ENCODE results near the gene EIF2B5.
"Not testable (repeated sequence)": the region's sequence is repeated elsewhere in the genome, so short reads cannot be mapped to it uniquely, and the experiment has no call there.

The EIF2B5 gene

GRCh38 chr3:184145751-184146270, 10.7 kb downstream of the EIF2B5 start:
- no peak for DNase-seq (ENCODE audit: low spot score)

- DNase-seq (ENCODE audit: low spot score) = no peak
Measured at GRCh38 chr3:184148076-184148475, 12.9 kb downstream of the EIF2B5 start.

GRCh38 chr3:184149123-184149522, 14.0 kb downstream of the EIF2B5 start:
- no peak for DNase-seq (ENCODE audit: low spot score)

DNA sequence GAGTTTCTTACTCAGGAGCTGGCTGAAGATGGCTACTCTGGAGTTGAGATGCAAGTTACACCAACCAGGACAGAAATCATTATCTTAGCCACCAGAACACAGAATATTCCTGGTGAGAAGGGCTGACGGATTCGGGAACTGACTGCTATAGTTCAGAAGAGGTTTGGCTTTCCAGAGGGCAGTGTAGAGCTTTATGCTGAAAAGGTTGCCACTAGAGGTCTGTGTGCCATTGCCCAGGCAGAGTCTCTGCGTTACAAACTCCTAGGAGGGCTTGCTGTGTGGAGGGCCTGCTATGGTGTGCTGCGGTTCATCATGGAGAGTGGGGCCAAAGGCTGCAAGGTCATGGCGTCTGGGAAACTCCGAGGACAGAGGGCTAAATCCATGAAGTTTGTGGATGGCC, 14.6 kb downstream of the EIF2B5 start:
- not testable (repeated sequence) for DNase-seq (ENCODE audit: low spot score)

GRCh38 chr3:184154885-184155643, 19.9 kb downstream of the EIF2B5 start, which contains the start of gene DVL3:
Gene DVL3 (plus strand): TSS chr3:184155377. CDS start chr3:184155636, 259 bp downstream.
- DNase-seq (ENCODE audit: low spot score) = peak; percentile 94

- peak; percentile 63 for DNase-seq (ENCODE audit: low spot score)
Measured at GRCh38 chr3:184155644-184156521, 20.7 kb downstream of the EIF2B5 start.

DNA sequence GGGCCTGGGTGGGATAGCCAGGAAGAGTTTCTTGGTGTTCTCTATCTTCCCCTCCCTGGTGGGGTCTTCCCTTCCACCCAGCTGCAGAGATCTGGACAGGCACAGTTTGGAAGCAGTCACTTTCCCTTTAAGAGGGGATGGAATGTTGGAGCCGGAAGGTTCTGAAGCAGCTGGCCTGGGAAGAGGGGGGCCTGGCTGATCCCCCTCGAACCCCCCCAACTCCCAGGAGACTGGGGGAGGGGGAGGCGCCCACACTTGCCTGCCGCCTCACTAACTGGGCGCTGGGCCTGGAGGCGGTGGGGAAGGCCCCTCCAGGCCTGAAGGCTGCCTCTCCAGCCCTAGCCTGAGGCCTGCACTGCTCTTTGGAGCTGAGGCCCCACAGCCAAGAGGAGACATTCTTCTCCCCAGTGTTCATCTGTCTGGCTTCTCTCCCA, 21.4 kb downstream of the EIF2B5 start:
- DNase-seq (ENCODE audit: low spot score) = peak; percentile 83

- no peak for DNase-seq (ENCODE audit: low spot score)
Measured at GRCh38 chr3:184157206-184157605, 22.0 kb downstream of the EIF2B5 start.

GRCh38 chr3:184158404-184158803, 23.2 kb downstream of the EIF2B5 start:
- DNase-seq (ENCODE audit: low spot score) = no peak

DNA sequence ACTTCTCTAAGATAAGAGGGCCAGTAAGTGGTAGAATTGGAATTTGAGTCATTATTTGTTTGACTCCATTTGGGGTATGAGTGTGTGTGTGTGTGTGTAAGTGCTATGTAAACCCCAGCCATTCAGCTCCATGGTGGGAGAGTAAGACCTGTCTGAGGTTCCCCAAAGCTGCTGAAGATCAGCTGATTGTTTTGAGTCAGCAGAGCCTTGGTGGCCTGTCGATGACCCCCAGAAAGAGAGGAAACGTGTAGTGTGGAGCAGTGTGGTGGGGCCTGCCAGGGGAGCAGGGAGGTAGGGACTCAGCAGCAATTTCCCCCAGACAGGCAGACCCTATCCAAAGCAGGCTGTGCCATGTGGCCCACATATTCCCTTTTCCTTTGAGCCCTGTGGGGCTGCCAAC, 25.3 kb downstream of the EIF2B5 start:
- DNase-seq (ENCODE audit: low spot score) = no peak

DNA sequence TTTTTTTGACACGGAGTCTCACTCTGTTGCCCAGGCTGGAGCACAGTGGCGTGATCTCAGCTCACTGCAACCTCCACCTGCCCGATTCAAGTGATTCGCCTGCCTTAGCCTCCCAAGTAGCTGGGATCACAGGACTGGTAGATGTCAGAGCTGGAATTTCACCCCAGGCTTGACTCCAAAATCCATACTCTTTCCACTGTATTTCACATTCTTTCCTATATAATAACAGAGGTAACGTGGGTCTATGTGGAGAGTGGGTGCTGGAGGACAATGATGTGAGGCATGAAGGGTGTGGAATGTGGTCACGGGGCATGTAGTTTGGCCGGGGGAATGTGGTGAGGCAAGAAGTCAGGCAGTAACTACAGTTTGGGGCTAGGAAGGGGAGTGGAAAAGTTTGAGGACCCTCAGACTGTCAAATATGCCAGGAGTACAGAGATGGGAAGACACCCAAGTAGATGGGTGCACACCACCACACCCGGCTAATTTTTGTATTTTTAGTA, 27.5 kb downstream of the EIF2B5 start:
- DNase-seq (ENCODE audit: low spot score) = not testable (repeated sequence)

- no peak for DNase-seq (ENCODE audit: low spot score)
Measured at GRCh38 chr3:184164648-184165330, 29.6 kb downstream of the EIF2B5 start.

DNA sequence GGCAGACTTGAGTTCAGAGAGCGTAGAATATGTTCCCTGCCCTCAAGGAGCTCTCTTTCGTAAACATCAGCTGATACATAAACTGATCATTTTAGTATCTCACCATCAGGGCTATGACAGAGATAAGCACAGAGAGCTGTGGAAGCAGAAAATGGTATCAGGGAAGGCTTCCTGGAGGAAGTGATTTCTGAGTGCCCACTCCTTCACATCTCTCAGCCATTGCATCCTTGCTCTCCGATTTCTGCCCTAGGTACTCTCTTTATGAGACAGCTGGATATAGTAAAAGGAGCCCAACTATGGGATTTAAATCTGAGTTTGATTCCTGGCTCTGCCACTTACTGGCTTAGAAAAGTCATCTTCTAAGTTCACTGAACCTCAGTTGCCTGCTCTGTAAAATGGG, 30.4 kb downstream of the EIF2B5 start:
- no peak for DNase-seq (ENCODE audit: low spot score)

DNA sequence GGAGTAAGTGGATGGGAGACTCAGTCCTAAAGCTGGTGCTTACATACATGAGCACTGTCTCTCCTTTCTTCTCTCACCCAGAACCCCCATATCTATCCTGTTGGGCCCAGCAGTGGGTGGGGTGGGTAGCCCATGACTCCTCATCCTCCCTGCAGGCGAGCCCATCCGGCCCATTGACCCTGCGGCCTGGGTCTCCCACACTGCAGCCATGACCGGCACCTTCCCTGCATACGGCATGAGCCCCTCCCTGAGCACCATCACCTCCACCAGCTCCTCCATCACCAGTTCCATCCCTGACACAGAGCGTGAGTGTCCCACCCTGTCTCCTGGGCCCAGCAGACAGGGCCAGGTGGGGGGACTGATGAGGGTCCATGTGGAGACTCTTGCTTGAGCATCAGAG, 31.5 kb downstream of the EIF2B5 start:
- DNase-seq (ENCODE audit: low spot score) = no peak

DNA sequence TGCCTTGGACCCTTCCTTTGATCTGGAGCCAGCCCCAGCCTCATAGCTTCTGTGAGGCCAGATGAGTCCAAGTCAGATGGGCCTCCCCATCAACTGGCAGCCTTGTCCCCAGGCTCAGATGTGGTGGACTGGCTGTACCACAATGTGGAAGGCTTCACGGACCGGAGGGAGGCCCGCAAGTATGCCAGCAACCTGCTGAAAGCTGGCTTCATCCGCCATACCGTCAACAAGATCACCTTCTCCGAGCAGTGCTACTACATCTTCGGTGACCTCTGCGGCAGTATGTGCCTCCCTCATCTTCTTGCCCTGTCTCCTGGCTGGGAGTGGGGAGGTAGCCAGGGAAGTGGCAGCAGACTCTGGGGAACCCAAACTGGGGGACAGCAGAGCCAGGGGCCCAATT, 32.6 kb downstream of the EIF2B5 start:
- DNase-seq (ENCODE audit: low spot score) = no peak

DNA sequence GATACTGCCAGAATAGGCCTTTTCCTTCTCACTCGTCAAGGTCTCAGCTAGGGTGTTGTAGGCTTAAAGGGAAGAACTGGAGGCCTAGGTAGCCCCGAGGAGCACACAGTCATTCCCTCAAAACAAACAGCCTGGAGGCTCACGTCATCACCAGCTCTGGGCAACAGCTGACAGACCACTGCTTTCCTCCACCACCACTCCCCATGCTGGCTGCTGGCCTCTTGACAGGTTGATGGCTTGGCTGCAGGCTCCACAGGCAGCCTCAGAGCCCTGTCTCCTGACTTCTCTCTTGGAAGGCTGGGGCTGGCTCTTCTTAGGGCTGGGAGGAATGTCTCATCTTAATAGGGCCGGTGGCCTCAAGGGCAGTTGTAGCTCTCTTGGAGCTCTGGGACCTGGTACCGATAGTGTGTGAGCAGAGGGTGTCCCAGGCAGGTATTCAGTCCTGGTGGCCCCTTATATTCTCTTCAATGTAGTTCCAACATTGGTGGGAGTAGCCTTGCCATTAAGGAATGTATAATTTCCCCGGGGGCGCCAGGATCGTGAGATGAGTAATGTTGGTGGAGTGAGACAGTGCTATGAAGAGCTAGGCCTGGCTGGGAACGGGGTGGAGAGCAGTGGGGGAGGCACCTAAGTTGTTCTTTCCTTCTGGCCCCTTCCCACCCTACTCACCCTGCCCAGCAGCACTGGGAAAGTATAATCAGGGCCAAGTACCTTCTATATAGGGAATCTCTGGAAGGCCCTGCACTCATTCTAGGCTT, 33.4 kb downstream of the EIF2B5 start:
- no peak for DNase-seq (ENCODE audit: low spot score)

GRCh38 chr3:184169896-184170875, 35.0 kb downstream of the EIF2B5 start:
- DNase-seq (ENCODE audit: low spot score) = peak; percentile 34

DNA sequence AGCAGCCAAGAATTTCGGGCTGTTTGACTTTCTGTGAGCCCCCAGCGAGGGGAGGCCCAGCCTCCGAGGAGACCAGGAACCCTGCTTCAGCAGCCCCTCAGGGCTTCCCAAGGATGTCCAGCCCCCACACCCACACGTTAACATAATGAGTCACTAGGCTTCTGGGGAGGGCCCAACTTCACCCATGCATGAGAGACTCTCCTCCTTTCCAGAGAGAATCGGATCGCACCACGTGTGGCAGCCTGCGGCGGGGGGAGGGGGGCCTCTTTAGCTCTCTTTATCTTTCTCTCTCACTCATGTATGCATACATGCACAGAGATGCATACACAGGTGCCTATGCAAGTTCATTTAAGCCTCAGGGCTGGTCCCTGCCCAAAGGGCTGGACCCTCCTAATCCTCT, 36.4 kb downstream of the EIF2B5 start:
- DNase-seq (ENCODE audit: low spot score) = no peak

DNA sequence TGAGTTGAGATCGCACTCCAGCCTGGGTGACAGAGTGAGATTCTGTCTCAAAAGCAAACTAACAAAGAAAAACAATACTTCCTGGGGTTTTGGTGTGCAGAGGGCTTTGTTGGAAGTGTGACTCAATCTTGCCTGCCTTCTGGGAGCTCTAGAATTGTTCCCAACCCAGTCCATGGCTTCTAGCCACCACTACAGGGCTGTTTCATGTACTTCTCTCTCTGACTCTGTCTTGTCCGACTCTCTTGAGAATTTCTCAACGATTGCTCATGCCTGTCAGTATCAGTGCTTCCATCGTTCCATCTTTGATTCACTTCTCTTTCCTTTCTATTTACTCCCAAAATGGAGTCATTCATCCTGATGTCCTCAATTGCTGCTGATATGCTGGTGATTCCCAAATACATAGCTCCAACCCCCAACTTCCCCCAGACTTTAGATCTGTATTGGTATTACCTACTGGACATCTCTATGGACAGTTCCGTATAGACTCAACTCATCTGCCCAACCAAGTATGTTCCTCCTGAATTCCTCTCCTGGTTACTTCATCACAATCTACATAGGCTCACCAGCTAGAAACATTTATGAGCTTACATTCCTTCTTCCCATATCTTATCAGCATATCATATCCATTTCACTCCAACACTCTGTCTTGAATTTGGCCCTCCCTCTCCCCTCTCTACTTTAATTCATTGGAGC, 37.7 kb downstream of the EIF2B5 start:
- no peak for DNase-seq (ENCODE audit: low spot score)

GRCh38 chr3:184173374-184173722, 38.2 kb downstream of the EIF2B5 start:
- DNase-seq (ENCODE audit: low spot score) = no peak

Measured in iPS-NIHi11 (cell line).